Measurements from ENCODE around the gene PIK3R6.
"Not testable (repeated sequence)": the region's sequence is repeated elsewhere in the genome, so short reads cannot be mapped to it uniquely, and the experiment has no call there.

PIK3R6 gene

GRCh38 chr17:8893621-8894201 is 26.2 kb upstream of the PIK3R6 start:
- DNase-seq (ENCODE audit: low spot score), result no peak

GRCh38 chr17:8893059-8893458 is 25.6 kb upstream of the PIK3R6 start:
- DNase-seq (ENCODE audit: low spot score), result no peak

- no peak for DNase-seq (ENCODE audit: low spot score)
These were observed 24.8 kb upstream of the PIK3R6 start for GRCh38 chr17:8892338-8892690.

- no peak for DNase-seq (ENCODE audit: low spot score)
These were observed 23.2 kb upstream of the PIK3R6 start for GRCh38 chr17:8890671-8891070.

GRCh38 chr17:8889458-8890210 is 22.2 kb upstream of the PIK3R6 start:
- DNase-seq (ENCODE audit: low spot score), result no peak

- DNase-seq (ENCODE audit: low spot score), result no peak
These were observed 21.3 kb upstream of the PIK3R6 start for GRCh38 chr17:8888704-8889302.

GRCh38 chr17:8887834-8888703 is 20.6 kb upstream of the PIK3R6 start:
- no peak for DNase-seq (ENCODE audit: low spot score)

- no peak for DNase-seq (ENCODE audit: low spot score)
These were observed 19.8 kb upstream of the PIK3R6 start for GRCh38 chr17:8887301-8887700.

- no peak for DNase-seq (ENCODE audit: low spot score)
These were observed 18.7 kb upstream of the PIK3R6 start for GRCh38 chr17:8885967-8886684.

GRCh38 chr17:8885163-8885966 is 17.9 kb upstream of the PIK3R6 start:
- not testable (repeated sequence) for DNase-seq (ENCODE audit: low spot score)

GRCh38 chr17:8884336-8884990 is 17.0 kb upstream of the PIK3R6 start:
- DNase-seq (ENCODE audit: low spot score), result no peak

GRCh38 chr17:8883353-8883752 is 15.9 kb upstream of the PIK3R6 start:
- DNase-seq (ENCODE audit: low spot score), result no peak

GRCh38 chr17:8881606-8882005 is 14.1 kb upstream of the PIK3R6 start:
- no peak for DNase-seq (ENCODE audit: low spot score)

- no peak for DNase-seq (ENCODE audit: low spot score)
These were observed 13.0 kb upstream of the PIK3R6 start for GRCh38 chr17:8880466-8880865.

- DNase-seq (ENCODE audit: low spot score), result no peak
These were observed 11.9 kb upstream of the PIK3R6 start for GRCh38 chr17:8879410-8879809.

GRCh38 chr17:8877984-8878383 is 10.5 kb upstream of the PIK3R6 start:
- DNase-seq (ENCODE audit: low spot score), result no peak

GRCh38 chr17:8875957-8876356 is 8.5 kb upstream of the PIK3R6 start:
- no peak for DNase-seq (ENCODE audit: low spot score)

- DNase-seq (ENCODE audit: low spot score), result no peak
These were observed 8.0 kb upstream of the PIK3R6 start for GRCh38 chr17:8875436-8875835.

GRCh38 chr17:8873801-8874715 is 6.6 kb upstream of the PIK3R6 start:
- DNase-seq (ENCODE audit: low spot score), result no peak

Data from CD4-positive, alpha-beta T cell treated with Interleukin-2 at 100 ng/mL for 4 hours (primary cell).